ENCODE results near the gene STX4. TPM values are rescaled to one million over a fixed set of nuclear protein-coding genes. Genes with fewer than 3 reads are reported as not detected.
A peak's percentile ranks its signal among the peaks of the same experiment; 100 is the strongest.

Gene STX4
- total and polyA plus RNA-seq, 9 of the 15 experiments (the other 6 are each of a cell fraction or from before 2014, with no cell fraction given): 3.2 to 48.0 (median 21.5) TPM

- peak; percentile 64; the same call in 1 of the 2 replicates for TF ChIP-seq CUX1 (CRISPR knock-in tag; IDR thresholded peaks at IDR 0.05)
- 0 out of 2 replicates have a peak, but pooled peaks have one; percentile 18 for TF ChIP-seq ZNF134 (CRISPR knock-in tag; conservative IDR thresholded peaks at IDR 0.05)
- TF ChIP-seq HMBOX1 (IDR thresholded peaks at IDR 0.05): no peak
- TF ChIP-seq CHD1 (IDR thresholded peaks at IDR 0.05; ENCODE audit: low read length): no peak
- TF ChIP-seq STAT6 (CRISPR knock-in tag; IDR thresholded peaks at IDR 0.05): no peak
- no peak; the same call in 1 of the 2 replicates for TF ChIP-seq CREB3 (tag; conservative IDR thresholded peaks at IDR 0.05; ENCODE audit: low read depth)
- no peak for TF ChIP-seq ARID3A (IDR thresholded peaks at IDR 0.05; ENCODE audit: borderline replicate concordance, low read depth, low read length)
- no peak for TF ChIP-seq ZNF436 (CRISPR knock-in tag; IDR thresholded peaks at IDR 0.05)
- TF ChIP-seq U2AF2 (optimal IDR thresholded peaks at IDR 0.05; ENCODE audit: low read depth, low read length): no peak
- no peak for TF ChIP-seq POLR2AphosphoS5 (IDR thresholded peaks at IDR 0.05; ENCODE audit: control insufficient read depth, insufficient read depth, low read depth, low read length)
- no peak for TF ChIP-seq TSC22D4 (tag; IDR thresholded peaks at IDR 0.05)
- TF ChIP-seq GTF2E2 (tag; IDR thresholded peaks at IDR 0.05): no peak
- no peak for TF ChIP-seq E2F5 (CRISPR knock-in tag; IDR thresholded peaks at IDR 0.05)
Measured at GRCh38 chr16:30992931-30993816, 40.2 kb upstream of the STX4 start (continued).

All from K562 (cell line).